GM18502 (cell line): ENCODE measurements around the gene SEMA3B.
"Not testable (repeated sequence)": the region's sequence is repeated elsewhere in the genome, so short reads cannot be mapped to it uniquely, and the experiment has no call there.

Experiments
- ATAC-seq: cut with Tn5 transposase; IDR thresholded peaks from one replicate; pipeline ENCODE4 v1.9.1; 2021; ENCODE audit warnings: mild to moderate bottlenecking; ENCODE audit not compliant: unreplicated experiment, poor library complexity

SEMA3B gene

GRCh38 chr3:50268703-50269451 is at the start of gene SEMA3B:
Gene SEMA3B, plus strand, starts transcription at chr3:50269147. Its CDS starts 94 bp downstream, at chr3:50269241.
- ATAC-seq, result no peak

GRCh38 chr3:50219285-50219684 is 49.7 kb upstream of the SEMA3B start:
- no peak for ATAC-seq

GRCh38 chr3:50220109-50220508 is 48.8 kb upstream of the SEMA3B start:
- no peak for ATAC-seq

- no peak for ATAC-seq
These were observed 47.9 kb upstream of the SEMA3B start for GRCh38 chr3:50221051-50221410.

- no peak for ATAC-seq
These were observed 47.4 kb upstream of the SEMA3B start for GRCh38 chr3:50221411-50222168.

- no peak for ATAC-seq
These were observed 46.8 kb upstream of the SEMA3B start for GRCh38 chr3:50222169-50222528.

- ATAC-seq, result no peak
These were observed 44.3 kb upstream of the SEMA3B start for GRCh38 chr3:50224639-50225038.

GRCh38 chr3:50226888-50227389 is 42.0 kb upstream of the SEMA3B start:
- no peak for ATAC-seq

GRCh38 chr3:50227390-50228183 is 41.4 kb upstream of the SEMA3B start:
- peak; percentile 87 for ATAC-seq

- not testable (repeated sequence) for ATAC-seq
These were observed 40.7 kb upstream of the SEMA3B start for GRCh38 chr3:50228184-50228763.

GRCh38 chr3:50229490-50229889 is 39.5 kb upstream of the SEMA3B start:
- no peak for ATAC-seq

GRCh38 chr3:50230104-50230793 is 38.7 kb upstream of the SEMA3B start:
- no peak for ATAC-seq

GRCh38 chr3:50230794-50231125 is 38.2 kb upstream of the SEMA3B start:
- no peak for ATAC-seq

GRCh38 chr3:50231581-50231980 is 37.4 kb upstream of the SEMA3B start:
- no peak for ATAC-seq

- ATAC-seq, result no peak
These were observed 36.6 kb upstream of the SEMA3B start for GRCh38 chr3:50232303-50232702.

- ATAC-seq, result no peak
These were observed 35.8 kb upstream of the SEMA3B start for GRCh38 chr3:50233176-50233575.

- peak; percentile 90 for ATAC-seq
These were observed 33.0 kb upstream of the SEMA3B start, which contains the start of gene GNAI2 for GRCh38 chr3:50235716-50236483. Gene GNAI2, plus strand, starts transcription at chr3:50236204. Its CDS starts 132 bp downstream, at chr3:50236336.

GRCh38 chr3:50236484-50237132 is 32.3 kb upstream of the SEMA3B start:
- ATAC-seq, result no peak
